GM18526 (cell line): Measurements from ENCODE around the gene FBN3.

Source experiments
- POLR2A ChIP-seq: IDR thresholded peaks from 3 replicates; pipeline ENCODE4 v1.6.1; 2011; ENCODE audit not compliant: insufficient read length; ENCODE audit errors: extremely low read depth

Gene FBN3

DNA sequence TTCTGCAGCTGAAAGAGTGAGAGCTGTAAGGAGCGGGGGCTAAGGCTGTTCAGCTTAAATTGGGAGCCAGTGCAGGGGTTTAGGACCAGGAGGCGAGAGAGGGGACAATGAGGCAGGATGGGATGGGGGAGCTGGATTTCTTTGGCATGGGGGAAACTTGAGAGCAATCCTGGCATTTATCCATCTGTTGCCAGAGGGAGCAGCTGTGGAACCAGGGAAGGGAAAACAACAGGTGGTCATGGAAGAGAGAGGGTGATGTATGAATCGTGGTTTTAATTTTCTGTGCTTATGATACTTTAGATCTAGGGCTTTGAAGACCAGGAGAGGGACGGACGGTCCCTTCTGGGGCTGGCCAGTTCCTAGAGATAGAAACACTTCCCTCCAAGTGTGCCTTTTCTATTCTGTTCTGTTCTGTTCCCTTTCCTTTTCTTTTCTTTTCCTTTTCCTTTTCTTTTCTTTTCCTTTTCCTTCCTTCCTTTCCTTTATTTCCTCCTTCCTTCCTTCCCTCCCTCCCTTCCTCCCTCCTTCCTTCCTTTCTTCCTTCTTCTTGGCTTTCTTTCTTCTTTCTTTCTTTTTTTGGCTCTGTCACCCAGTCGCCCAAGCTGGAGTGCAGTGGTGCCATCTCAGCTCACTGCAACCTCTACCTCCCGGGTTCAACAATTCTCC is 112.8 kb downstream of the FBN3 start:
- TF ChIP-seq POLR2A, result no peak

- no peak for TF ChIP-seq POLR2A
These were observed 115.2 kb downstream of the FBN3 start for GRCh38 chr19:8034178-8034525.

DNA sequence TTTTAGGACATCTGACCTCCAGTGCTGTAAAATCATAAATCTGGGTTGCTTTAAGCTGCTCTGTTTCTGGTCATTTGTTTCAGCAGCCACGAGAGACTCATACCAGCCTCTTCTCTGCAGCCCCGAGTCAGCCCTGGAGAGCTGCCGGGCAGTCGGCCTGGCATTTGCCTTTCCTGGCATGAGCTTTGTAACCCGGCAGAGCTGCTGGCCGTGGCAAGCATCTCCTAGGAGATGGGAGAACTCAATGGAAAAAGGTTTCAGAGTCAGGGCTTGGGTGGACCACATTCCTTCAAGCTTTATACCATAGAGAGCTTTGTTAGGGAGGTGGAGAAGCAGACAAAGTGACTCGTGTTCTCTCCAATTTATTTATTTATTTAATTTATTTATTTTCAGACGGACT is 118.4 kb downstream of the FBN3 start:
- TF ChIP-seq POLR2A, result no peak

DNA sequence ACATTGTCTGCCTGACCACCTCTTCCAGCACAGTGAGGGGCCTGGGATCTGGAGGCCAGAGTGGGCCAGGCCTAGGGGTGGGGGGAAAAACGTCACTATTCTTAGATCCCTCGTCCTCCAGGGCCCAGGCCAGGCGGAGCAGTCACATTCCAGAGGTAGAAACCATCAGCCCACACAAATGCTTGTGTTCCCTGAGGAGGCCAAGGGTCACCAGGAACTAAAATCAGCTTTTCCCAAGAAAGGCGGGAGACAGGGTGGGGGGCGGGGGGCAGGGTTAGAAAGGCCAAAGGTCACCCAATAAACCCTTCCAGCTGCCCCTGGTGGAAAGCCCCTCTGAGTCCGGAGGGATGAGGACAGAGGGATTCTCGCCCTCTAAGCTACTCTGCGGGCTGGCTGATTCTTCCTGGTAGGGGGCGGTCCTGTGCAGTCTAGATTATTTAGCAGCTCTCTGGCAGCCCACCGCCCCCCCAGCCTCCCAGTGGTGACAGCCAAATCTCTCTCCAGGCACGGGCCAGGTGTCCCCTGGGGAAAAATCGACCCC is 120.4 kb downstream of the FBN3 start:
- no peak for TF ChIP-seq POLR2A

DNA sequence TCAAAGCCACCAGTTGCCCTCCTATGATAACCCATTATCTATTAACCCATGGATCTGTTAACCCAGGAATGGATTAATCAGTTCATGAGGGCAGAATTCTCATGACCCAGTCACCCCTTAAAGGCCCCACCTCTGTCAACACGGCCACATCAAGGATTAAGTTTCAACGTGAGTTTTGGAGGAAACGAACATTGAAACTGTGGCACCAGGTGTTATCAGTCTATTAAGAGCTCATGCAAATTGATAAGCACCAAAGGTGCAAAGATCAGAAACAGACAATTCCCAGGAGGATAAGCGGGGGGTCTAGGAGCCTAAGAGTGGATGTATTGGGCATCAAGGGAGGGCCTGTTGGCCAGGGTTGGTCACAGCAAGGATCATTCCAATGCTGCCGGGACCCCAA is 124.1 kb downstream of the FBN3 start:
- no peak for TF ChIP-seq POLR2A

DNA sequence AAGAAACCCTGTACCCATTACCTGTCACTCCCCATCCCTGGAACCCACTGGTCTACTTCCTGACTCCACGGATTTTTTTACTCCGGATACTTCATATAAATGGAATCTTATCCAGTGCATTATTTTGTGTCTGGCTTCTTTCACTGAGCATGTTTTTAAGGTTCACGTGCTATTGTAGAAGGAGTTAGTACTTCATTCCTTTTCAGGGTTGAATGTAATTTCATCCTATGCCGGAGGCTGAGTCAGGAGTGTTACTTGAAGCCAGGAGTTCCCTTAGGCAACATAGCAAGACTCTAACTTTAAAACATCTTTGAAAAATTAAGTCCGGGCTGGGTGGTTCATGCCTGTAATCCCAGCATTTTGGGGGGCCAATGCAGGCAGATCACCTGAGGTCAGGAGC is 126.0 kb downstream of the FBN3 start:
- no peak for TF ChIP-seq POLR2A

- no peak for TF ChIP-seq POLR2A
These were observed 127.1 kb downstream of the FBN3 start for GRCh38 chr19:8022275-8022674.

GRCh38 chr19:8021374-8021773 is 128.0 kb downstream of the FBN3 start:
- no peak for TF ChIP-seq POLR2A

- TF ChIP-seq POLR2A, result no peak
These were observed 128.7 kb downstream of the FBN3 start for GRCh38 chr19:8020681-8021080.

DNA sequence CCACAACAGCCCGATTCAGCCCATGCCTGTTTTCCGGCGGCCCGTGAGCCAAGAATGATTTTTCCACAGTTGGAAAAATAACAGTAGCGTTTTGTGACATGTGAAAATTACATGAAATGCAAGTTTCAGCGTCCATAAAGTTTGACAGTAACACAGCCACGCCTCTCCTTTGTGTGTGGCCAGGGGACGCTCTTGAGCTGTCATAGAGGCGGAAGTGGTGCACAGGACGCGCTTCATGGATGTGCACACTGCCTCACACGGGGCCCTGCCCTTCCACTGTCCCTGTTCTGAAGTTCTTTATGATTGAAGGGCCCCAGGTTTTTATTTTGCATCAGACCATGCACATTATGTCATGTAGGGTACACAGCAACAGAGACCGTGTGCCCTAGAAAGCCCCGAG is 131.6 kb downstream of the FBN3 start:
- TF ChIP-seq POLR2A, result no peak
